ENCODE measurements around the gene DGAT2. TPM values are rescaled to one million over a fixed set of nuclear protein-coding genes. Genes with fewer than 3 reads are reported as not detected.

The DGAT2 gene
- total RNA-seq, 4 donors from 2014 or later: 67.7 to 663 (median 270) TPM

DNA sequence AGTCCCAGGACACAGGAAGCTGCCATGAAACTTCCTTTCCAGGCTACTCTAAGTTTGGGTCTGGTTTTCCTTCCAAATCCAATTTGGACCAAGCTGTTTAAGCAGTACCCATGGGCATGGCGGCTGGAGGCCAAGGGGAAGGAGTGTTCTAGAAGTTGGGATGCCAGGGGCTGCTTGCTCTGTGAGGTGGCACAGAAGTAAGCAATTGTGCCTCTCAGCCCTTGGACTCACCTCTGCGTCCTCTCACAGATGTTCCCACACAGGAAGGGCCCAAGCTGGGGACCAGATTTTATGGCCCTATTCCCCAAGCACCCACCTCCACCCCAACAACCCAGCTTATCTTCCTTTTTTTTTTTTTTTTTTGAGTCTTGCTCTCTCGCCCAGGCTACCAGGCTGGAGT lies 3.5 kb upstream of the DGAT2 start:
- ATAC-seq (ENCODE audit: low FRiP score) (no peak), DNase-seq (ENCODE audit: low spot score) (no peak)
- TF ChIP-seq, protein P1, sequence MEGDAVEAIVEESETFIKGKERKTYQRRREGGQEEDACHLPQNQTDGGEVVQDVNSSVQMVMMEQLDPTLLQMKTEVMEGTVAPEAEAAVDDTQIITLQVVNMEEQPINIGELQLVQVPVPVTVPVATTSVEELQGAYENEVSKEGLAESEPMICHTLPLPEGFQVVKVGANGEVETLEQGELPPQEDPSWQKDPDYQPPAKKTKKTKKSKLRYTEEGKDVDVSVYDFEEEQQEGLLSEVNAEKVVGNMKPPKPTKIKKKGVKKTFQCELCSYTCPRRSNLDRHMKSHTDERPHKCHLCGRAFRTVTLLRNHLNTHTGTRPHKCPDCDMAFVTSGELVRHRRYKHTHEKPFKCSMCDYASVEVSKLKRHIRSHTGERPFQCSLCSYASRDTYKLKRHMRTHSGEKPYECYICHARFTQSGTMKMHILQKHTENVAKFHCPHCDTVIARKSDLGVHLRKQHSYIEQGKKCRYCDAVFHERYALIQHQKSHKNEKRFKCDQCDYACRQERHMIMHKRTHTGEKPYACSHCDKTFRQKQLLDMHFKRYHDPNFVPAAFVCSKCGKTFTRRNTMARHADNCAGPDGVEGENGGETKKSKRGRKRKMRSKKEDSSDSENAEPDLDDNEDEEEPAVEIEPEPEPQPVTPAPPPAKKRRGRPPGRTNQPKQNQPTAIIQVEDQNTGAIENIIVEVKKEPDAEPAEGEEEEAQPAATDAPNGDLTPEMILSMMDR (IDR thresholded peaks at IDR 0.05): no peak

DNA sequence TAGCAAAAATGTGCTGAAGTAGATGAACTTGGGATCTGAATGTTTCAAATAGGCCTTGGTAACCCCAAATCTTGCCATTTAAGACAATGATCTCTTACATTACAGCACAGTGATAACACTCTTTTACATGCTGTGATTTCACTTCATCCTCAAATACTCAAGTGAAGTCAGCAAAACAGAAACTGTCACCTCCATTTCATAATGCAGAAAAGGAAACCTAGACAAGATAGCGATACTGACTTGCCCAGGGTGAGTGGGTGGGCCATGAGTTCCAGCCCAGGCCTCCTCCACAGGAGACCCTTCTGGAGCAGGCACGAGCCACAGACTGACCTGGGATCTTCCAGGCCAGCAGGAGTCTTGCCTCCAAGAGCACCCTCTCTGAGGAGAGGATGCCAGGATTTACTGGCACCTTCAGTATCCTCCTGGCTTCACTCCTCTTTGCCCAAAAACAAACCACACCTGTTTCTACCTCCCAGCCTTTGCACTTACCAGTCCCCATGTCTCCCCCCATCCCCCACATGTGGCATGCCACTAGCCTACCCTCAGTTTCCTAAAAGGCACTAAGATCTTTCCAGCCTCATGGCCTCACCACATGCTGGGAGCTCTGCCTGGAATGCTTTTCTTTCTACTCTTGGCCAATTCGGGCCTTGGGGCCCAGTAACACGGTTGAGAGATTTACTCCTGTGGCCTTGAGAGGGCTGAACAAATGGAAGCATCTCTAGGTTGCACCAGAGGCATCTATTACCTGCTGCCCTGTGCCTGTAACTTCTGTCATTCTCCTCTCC lies 1.9 kb upstream of the DGAT2 start:
- ATAC-seq (ENCODE audit: low FRiP score) (no peak), DNase-seq (ENCODE audit: low spot score) (no peak)

GRCh38 chr11:75767228-75767572 lies 1.4 kb upstream of the DGAT2 start:
- no peak for ATAC-seq (ENCODE audit: low FRiP score)
- TF ChIP-seq, protein P1 (IDR thresholded peaks at IDR 0.05): no peak
- DNase-seq (ENCODE audit: low spot score): no peak

More for the DNA sequence above, 1.9 kb upstream of the DGAT2 start:
- TF ChIP-seq, protein P1 (IDR thresholded peaks at IDR 0.05): no peak

DNA sequence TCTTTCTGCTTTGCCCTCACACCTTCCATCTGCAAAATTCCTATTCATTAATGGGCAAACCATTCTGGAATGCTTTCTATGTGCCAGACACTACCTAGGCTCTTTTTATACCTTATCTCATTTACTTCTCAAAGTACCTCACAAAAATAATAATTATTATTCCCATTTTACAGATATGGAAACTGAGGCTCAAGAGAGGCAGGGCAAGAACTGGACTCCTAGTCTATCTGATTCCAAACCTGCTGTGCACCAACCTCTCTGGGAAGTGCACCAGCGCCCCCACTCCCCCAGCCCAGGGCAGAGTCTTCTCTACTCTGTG lies 826 bp upstream of the DGAT2 start:
- TF ChIP-seq, protein P1 (IDR thresholded peaks at IDR 0.05): no peak
- no peak for ATAC-seq (ENCODE audit: low FRiP score)
- no peak for DNase-seq (ENCODE audit: low spot score)

DNA sequence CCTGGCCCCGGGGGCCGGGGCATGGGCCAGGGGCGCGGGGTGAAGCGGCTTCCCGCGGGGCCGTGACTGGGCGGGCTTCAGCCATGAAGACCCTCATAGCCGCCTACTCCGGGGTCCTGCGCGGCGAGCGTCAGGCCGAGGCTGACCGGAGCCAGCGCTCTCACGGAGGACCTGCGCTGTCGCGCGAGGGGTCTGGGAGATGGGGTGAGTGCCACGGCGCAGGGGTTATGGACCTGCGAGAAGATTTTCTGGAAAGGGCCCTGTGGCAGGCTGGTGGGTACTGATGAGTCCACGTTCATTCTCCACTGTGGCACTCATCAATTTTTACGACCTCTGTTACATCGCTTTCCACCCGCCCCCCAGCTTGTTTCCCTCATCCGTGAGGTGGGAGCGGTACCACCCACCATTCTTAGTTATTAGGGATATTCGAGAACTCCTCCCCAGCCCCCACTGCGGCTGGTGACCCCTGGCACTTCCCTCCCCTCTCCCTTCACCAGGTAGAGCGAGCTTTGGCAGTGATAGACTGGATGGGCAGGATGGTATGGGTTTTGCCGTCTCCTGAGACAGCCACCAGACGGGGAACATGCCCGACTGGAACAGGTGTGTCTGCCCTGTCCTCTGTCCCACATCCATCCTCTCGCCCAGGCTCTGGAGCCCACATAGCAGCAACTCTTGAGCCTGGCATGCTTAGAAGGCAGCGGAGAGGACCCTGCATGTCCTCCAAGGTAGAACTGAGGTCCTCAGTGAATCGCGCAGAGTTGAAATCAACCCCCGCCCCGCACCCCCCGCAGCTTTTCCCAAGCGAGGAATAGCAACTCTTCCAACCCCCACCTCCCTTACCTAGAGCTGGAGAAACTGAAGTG lies 562 bp downstream of the DGAT2 start:
- ATAC-seq (ENCODE audit: low FRiP score): no peak
- TF ChIP-seq, protein P1 (IDR thresholded peaks at IDR 0.05): no peak

DNA sequence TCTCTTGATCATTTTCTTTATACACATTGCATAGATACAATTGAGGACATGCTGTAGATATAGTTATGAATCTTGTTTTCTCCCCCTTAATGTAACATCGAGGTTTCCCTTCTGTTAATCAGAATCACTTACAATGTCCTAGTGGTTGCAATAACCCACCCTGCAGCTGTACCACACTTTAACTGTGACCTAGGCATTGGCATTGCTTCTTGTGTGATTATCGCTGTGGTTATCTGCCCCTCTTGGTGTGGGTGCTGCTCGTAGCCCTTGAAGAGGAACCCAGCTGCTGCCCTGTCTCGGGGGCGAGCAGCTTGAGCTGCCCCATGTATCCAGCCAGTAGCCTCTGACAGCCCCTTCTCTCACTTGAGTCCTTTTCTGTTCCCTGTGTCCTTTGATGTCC lies 1.5 kb downstream of the DGAT2 start:
- TF ChIP-seq, protein P1 (IDR thresholded peaks at IDR 0.05): no peak
- ATAC-seq (ENCODE audit: low FRiP score): no peak
- no peak for DNase-seq (ENCODE audit: low spot score)

More for the DNA sequence above, 562 bp downstream of the DGAT2 start:
- no peak for DNase-seq (ENCODE audit: low spot score)

All from omental fat pad (tissue), 4 donors.